ENCODE measurements around the gene SH3BP2.

GRCh38 chr4:2754848-2755819, 37.8 kb upstream of the SH3BP2 start:
- TF ChIP-seq CTCF (IDR thresholded peaks at IDR 0.05; ENCODE audit: low read length) = no peak
- TF ChIP-seq EZH2 (IDR thresholded peaks at IDR 0.05; ENCODE audit: borderline replicate concordance, low read length) = no peak
